Measurements from ENCODE around the gene ENTPD5. TPM values are rescaled to one million over a fixed set of nuclear protein-coding genes. Genes with fewer than 3 reads are reported as not detected.

ENTPD5 gene
- total and polyA plus RNA-seq, 2 experiments from 2014 or later: 25.1 to 71.0 TPM

DNA sequence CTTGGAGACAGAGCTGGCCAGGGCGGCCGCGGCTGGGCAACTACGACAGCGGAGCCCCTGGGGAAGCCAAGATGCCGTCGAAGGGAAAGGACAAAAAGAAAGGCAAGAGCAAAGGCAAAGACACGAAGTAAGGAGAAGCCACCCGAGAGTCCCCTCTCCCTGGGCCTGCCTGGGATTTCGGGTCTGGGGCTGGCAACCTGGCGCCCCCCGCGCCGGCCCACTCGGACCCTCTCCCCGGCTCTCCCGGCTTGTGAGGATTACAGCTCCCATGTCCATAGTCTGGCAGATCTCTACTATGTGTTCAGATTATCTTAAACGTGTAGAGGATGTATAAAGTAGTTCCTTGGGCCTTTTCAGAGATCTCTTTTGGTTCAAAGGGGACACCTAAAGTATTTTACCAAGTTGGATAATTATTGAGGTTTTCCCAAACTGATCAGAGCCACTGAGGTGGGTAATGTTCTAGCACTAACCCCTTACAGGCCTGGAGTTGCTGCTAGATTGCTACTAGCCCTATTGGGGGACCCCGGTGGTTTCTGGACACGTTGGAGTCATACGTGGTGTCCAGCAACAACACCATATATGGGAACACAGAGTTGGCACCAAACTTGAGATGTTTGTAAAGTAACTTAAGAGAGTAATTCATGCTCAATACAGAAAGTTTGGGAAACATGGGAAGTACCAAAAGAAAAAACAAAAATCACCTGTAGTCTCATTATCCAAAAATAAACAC is 485 bp upstream of the ENTPD5 start:
- peaks cover 14% of the 10 kb centered on the region for H3K79me2 ChIP-seq
- no peaks in the 10 kb centered on the region for H3K4me1 ChIP-seq (ENCODE audit: insufficient read depth)
- peak overlapping the region; percentile 78 for H3K4me3 ChIP-seq
- no peaks in the 10 kb centered on the region for H3K27me3 ChIP-seq
- TF ChIP-seq EZH2 (IDR thresholded peaks at IDR 0.05; ENCODE audit: borderline replicate concordance) (no peak), EZH2phosphoT487 (IDR thresholded peaks at IDR 0.05; ENCODE audit: low read depth, severe bottlenecking, unreplicated experiment) (no peak)
- TF ChIP-seq, protein P1, sequence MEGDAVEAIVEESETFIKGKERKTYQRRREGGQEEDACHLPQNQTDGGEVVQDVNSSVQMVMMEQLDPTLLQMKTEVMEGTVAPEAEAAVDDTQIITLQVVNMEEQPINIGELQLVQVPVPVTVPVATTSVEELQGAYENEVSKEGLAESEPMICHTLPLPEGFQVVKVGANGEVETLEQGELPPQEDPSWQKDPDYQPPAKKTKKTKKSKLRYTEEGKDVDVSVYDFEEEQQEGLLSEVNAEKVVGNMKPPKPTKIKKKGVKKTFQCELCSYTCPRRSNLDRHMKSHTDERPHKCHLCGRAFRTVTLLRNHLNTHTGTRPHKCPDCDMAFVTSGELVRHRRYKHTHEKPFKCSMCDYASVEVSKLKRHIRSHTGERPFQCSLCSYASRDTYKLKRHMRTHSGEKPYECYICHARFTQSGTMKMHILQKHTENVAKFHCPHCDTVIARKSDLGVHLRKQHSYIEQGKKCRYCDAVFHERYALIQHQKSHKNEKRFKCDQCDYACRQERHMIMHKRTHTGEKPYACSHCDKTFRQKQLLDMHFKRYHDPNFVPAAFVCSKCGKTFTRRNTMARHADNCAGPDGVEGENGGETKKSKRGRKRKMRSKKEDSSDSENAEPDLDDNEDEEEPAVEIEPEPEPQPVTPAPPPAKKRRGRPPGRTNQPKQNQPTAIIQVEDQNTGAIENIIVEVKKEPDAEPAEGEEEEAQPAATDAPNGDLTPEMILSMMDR (IDR thresholded peaks at IDR 0.05; ENCODE audit: poor library complexity): no peak
- peak; percentile 25 for DNase-seq (ENCODE audit: low spot score)
- no peaks in the 10 kb centered on the region for H4K20me1 ChIP-seq (ENCODE audit: insufficient read depth, poor library complexity, severe bottlenecking)
- no peaks in the 10 kb centered on the region for H3K36me3 ChIP-seq (replicated peaks; ENCODE audit: insufficient read depth, low read depth)
- H3K4me2 ChIP-seq: peak overlapping the region; percentile 91
- H3K9me2 ChIP-seq (replicated peaks; ENCODE audit: insufficient read depth): no peaks in the 10 kb centered on the region
- peak overlapping the region; percentile 99 for H2AFZ ChIP-seq
- H3K27ac ChIP-seq: peak overlapping the region; percentile 99
- no peaks in the 10 kb centered on the region for H3K9me3 ChIP-seq (ENCODE audit: low read depth)
- WGBS (ENCODE audit: low lambda C conversion rate, missing lambda C conversion rate): 4% methylated on average over 21 of the region's 21 CpGs

DNA sequence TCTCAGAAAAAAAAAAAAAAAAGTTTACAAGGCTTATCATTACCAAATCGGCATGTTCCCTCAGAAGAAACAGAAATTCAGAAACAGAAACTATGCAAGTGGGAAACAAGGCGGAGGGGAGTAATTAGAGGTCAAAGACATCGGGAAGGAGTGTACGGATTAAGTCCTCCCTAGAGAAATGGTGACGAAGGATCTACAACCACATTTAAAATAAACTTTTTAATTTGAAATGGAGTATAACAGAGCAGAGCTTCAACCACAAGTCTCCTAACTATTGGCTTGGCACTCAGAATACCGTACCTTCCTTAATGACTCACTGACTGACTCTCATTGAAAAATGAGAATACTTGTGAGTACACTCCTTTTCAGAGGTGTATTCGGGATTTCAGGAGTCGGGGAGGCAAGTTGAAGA is 908 bp downstream of the ENTPD5 start:
- DNase-seq (ENCODE audit: low spot score): no peak
- Histone ChIP-seq H2AFZ (peak overlapping the region; percentile 92), H3K9me2 (replicated peaks; ENCODE audit: insufficient read depth) (no peaks in the 10 kb centered on the region), H3K4me3 (peak overlapping the region; percentile 85), H3K36me3 (replicated peaks; ENCODE audit: insufficient read depth, low read depth) (no peaks in the 10 kb centered on the region), H3K4me1 (ENCODE audit: insufficient read depth) (no peaks in the 10 kb centered on the region), H4K20me1 (ENCODE audit: insufficient read depth, poor library complexity, severe bottlenecking) (no peaks in the 10 kb centered on the region), H3K9me3 (ENCODE audit: low read depth) (no peaks in the 10 kb centered on the region), H3K4me2 (peak overlapping the region; percentile 76), H3K27ac (peak overlapping the region; percentile 99), H3K79me2 (peaks cover 14% of the 10 kb centered on the region), H3K27me3 (no peaks in the 10 kb centered on the region)
- WGBS (ENCODE audit: low lambda C conversion rate, missing lambda C conversion rate): 13% methylated on average over 8 of the region's 8 CpGs
- TF ChIP-seq, protein P1 (IDR thresholded peaks at IDR 0.05; ENCODE audit: poor library complexity): no peak
- TF ChIP-seq EZH2phosphoT487 (IDR thresholded peaks at IDR 0.05; ENCODE audit: low read depth, severe bottlenecking, unreplicated experiment) (no peak), EZH2 (IDR thresholded peaks at IDR 0.05; ENCODE audit: borderline replicate concordance) (no peak)

DNA sequence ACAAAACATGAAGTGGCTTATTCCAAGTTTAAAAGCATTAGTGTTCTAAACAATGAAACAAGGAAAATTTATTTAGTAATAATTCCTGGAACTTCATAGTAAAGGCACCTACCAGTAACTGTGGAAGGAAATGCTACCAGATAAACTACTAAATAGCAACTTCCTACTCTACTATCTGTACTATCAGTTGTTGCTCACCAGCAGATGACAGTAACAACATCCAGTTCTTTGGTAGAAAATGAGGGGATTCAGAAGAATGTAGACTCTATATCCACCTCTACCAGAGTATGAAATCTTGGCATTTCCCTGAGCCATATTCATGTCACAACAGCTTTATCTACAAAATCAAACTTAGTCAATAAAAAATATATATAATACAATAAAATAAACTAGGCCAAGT is 3.1 kb downstream of the ENTPD5 start:
- no peak for DNase-seq (ENCODE audit: low spot score)
- Histone ChIP-seq H3K36me3 (replicated peaks; ENCODE audit: insufficient read depth, low read depth) (no peaks in the 10 kb centered on the region), H3K9me3 (ENCODE audit: low read depth) (no peaks in the 10 kb centered on the region), H3K4me1 (ENCODE audit: insufficient read depth) (no peaks in the 10 kb centered on the region), H2AFZ (no peak overlapping the region), H3K4me3 (no peak overlapping the region), H3K4me2 (no peak overlapping the region), H3K9me2 (replicated peaks; ENCODE audit: insufficient read depth) (no peaks in the 10 kb centered on the region), H3K79me2 (peaks cover 14% of the 10 kb centered on the region), H3K27me3 (no peaks in the 10 kb centered on the region), H3K27ac (peak overlapping the region; percentile 15), H4K20me1 (ENCODE audit: insufficient read depth, poor library complexity, severe bottlenecking) (no peaks in the 10 kb centered on the region)
- TF ChIP-seq EZH2 (IDR thresholded peaks at IDR 0.05; ENCODE audit: borderline replicate concordance) (no peak), EZH2phosphoT487 (IDR thresholded peaks at IDR 0.05; ENCODE audit: low read depth, severe bottlenecking, unreplicated experiment) (no peak)
- TF ChIP-seq, protein P1 (IDR thresholded peaks at IDR 0.05; ENCODE audit: poor library complexity): no peak
